Sigmoid colon (tissue), 4 donors: ENCODE measurements around the gene ANP32A.

Experiments
- EP300 ChIP-seq, 4 donors: sonication (generic); formaldehyde crosslinking; IDR thresholded peaks; one replicate each; pipeline ENCODE4 v1.6.1; 2017; ENCODE audit warnings: antibody characterized with exemption in 4 of 4
- POLR2A ChIP-seq, 2 donors: fragments of 450-650 bp; IDR thresholded peaks; one replicate each; pipeline ENCODE4 v1.6.1; 2016; ENCODE audit warnings: antibody characterized with exemption in 2 of 2, mild to moderate bottlenecking in 2 of 2, moderate library complexity in 2 of 2
- TF ChIP-seq, protein P1 (sequence below), 4 experiments: fragments of 450-650 bp in 3 of 4; fragments of 200-600 bp in 1 of 4; IDR thresholded peaks; one replicate each; pipeline ENCODE4 v1.5.1; 2016 to 2019; ENCODE audit warnings: antibody characterized with exemption in 4 of 4, mild to moderate bottlenecking in 3 of 4, moderate library complexity in 2 of 4

DNA sequence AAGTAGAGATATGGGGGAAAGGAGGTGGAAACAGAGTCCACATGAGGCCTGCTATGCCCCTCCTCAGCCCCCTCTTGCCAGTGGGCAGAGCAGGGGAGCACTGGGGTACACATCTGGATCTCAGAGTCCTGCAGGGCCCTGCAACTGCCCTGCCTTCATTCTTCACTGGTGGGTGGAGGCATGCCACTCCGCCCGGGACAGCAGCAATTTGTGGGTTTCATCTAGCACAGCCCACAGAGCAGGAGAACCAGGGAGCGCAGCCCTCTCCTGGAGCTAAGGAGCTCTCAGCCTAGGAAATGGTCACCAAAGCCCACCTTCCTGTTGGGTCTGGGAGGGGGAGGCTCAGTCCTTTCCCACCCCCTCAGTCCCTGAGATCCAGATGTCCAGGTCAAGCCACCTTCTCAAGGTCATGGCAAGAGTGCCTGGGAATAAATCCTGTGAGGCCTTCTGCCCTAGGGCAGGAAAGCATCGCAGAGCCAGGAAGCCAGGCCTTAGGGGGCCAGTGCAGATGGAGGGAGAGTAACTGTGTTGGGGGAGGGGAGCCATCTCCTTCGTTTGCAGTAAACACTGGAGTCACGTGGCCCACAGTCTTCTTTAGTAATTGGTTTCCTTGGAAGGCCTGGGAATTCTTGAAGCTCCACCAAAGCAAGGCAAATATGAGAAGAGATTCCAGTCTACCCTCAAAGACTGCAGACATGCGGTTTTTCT is 31.0 kb downstream of the ANP32A start:
- TF ChIP-seq POLR2A (IDR thresholded peaks at IDR 0.05): no peak
- TF ChIP-seq, protein P1, sequence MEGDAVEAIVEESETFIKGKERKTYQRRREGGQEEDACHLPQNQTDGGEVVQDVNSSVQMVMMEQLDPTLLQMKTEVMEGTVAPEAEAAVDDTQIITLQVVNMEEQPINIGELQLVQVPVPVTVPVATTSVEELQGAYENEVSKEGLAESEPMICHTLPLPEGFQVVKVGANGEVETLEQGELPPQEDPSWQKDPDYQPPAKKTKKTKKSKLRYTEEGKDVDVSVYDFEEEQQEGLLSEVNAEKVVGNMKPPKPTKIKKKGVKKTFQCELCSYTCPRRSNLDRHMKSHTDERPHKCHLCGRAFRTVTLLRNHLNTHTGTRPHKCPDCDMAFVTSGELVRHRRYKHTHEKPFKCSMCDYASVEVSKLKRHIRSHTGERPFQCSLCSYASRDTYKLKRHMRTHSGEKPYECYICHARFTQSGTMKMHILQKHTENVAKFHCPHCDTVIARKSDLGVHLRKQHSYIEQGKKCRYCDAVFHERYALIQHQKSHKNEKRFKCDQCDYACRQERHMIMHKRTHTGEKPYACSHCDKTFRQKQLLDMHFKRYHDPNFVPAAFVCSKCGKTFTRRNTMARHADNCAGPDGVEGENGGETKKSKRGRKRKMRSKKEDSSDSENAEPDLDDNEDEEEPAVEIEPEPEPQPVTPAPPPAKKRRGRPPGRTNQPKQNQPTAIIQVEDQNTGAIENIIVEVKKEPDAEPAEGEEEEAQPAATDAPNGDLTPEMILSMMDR (IDR thresholded peaks at IDR 0.05): no peak
- no peak for TF ChIP-seq EP300 (IDR thresholded peaks at IDR 0.05)
